Gastrocnemius medialis (tissue), 4 donors: ENCODE results near the gene SMNDC1. TPM values are rescaled to one million over a fixed set of nuclear protein-coding genes. Genes with fewer than 3 reads are reported as not detected.

Experiments used
- ATAC-seq, 2 donors: fragments of 150-250 bp; one replicate each; pipeline ENCODE4 v1.9.1; 2016
- DNase-seq, 2 donors: peaks; one replicate each; pipeline ENCODE4 v3.0.0-alpha.2; 2019
- H3K27ac ChIP-seq, 4 donors: fragments of 200-600 bp; sonication (generic); 1 replicate in 1 of 4; 2 replicates in 3 of 4; pipeline ENCODE4 v1.5.1; 2016 to 2018; ENCODE audit warnings: mild to moderate bottlenecking in 2 of 4, moderate library complexity in 1 of 4
- H3K27me3 ChIP-seq, 3 donors: fragments of 200-600 bp; sonication (generic) in 2 of 3; 1 replicate in 1 of 3; 2 replicates in 2 of 3; pipeline versions ENCODE4 v1.5.1 to v1.6.0; 2016 to 2019; ENCODE audit warnings: mild to moderate bottlenecking in 1 of 3, moderate library complexity in 1 of 3
- H3K36me3 ChIP-seq, 2 donors: fragments of 200-600 bp; sonication (generic) in 1 of 2; one replicate each; pipeline ENCODE4 v1.5.1; 2017 to 2018
- H3K4me1 ChIP-seq, 2 donors: fragments of 200-600 bp; sonication (generic) in 1 of 2; one replicate each; pipeline ENCODE4 v1.5.1; 2016 to 2017; ENCODE audit warnings: mild to moderate bottlenecking in 2 of 2
- H3K4me3 ChIP-seq, 4 donors: fragments of 200-600 bp; sonication (generic) in 3 of 4; 1 replicate in 1 of 4; 2 replicates in 3 of 4; pipeline ENCODE4 v1.5.1; 2016 to 2019; ENCODE audit warnings: mild to moderate bottlenecking in 2 of 4
- H3K9me3 ChIP-seq, 3 donors: fragments of 200-600 bp; sonication (generic) in 2 of 3; 1 replicate in 1 of 3; 2 replicates in 2 of 3; pipeline ENCODE4 v1.5.1; 2016 to 2019
- POLR2A ChIP-seq, 2 donors: fragments of 450-650 bp; IDR thresholded peaks; one replicate each; pipeline ENCODE4 v1.6.1; 2017; ENCODE audit warnings: antibody characterized with exemption in 2 of 2, mild to moderate bottlenecking in 2 of 2, moderate library complexity in 2 of 2
- in situ Hi-C, 4 donors: fragments of 200-750 bp; cut with MboI; loops; one replicate each; pipeline versions ENCODE4 v1.15.0 to v1.8.0; 2017; ENCODE audit warnings: low sequenced_read_pairs in 4 of 4
- intact Hi-C: fragments of 100-400 bp; cut with DNase I; formaldehyde crosslinking; loops from one replicate; pipeline ENCODE4 v1.15.1; 2023; ENCODE audit warnings: low total_unique reads
- total RNA-seq, 4 donors: library from RNA; depleted of rRNA; stranded (reverse); fragments of >200 nt; gene quantifications; one replicate each; pipeline versions ENCODE4 v1.1.0 to v1.2.3, GENCODE V29; 2016
- TF ChIP-seq, protein P1 (sequence below), 5 experiments: fragments of 450-650 bp in 3 of 5; fragments of 200-600 bp in 2 of 5; sonication (generic) in 2 of 5; IDR thresholded peaks in 4 of 5; conservative IDR thresholded peaks in 1 of 5; 1 replicate in 4 of 5; 2 replicates in 1 of 5; pipeline ENCODE4 v1.5.1; 2016 to 2019; ENCODE audit warnings: antibody characterized with exemption in 5 of 5, mild to moderate bottlenecking in 3 of 5, moderate library complexity in 3 of 5

SMNDC1 gene
- total RNA-seq, 4 donors from 2014 or later, result 7.3 to 23.9 (median 10.0) TPM

GRCh38 chr10:110345286-110345685 is 40.6 kb upstream of the SMNDC1 start:
- no peak for DNase-seq
- ATAC-seq, result no peak
- no peak overlapping the region for H3K4me3 ChIP-seq
- in situ Hi-C loops (no loop called here), intact Hi-C loops (no loop called here)
- no peaks in the 10 kb centered on the region for H3K36me3 ChIP-seq
- no peaks in the 10 kb centered on the region for H3K9me3 ChIP-seq
- no peaks in the 10 kb centered on the region for H3K27me3 ChIP-seq
- H3K4me1 ChIP-seq, result no peaks in the 10 kb centered on the region
- no peak for TF ChIP-seq POLR2A (IDR thresholded peaks at IDR 0.05)
- TF ChIP-seq, protein P1, sequence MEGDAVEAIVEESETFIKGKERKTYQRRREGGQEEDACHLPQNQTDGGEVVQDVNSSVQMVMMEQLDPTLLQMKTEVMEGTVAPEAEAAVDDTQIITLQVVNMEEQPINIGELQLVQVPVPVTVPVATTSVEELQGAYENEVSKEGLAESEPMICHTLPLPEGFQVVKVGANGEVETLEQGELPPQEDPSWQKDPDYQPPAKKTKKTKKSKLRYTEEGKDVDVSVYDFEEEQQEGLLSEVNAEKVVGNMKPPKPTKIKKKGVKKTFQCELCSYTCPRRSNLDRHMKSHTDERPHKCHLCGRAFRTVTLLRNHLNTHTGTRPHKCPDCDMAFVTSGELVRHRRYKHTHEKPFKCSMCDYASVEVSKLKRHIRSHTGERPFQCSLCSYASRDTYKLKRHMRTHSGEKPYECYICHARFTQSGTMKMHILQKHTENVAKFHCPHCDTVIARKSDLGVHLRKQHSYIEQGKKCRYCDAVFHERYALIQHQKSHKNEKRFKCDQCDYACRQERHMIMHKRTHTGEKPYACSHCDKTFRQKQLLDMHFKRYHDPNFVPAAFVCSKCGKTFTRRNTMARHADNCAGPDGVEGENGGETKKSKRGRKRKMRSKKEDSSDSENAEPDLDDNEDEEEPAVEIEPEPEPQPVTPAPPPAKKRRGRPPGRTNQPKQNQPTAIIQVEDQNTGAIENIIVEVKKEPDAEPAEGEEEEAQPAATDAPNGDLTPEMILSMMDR (IDR thresholded peaks at IDR 0.05 in 4 of 5, conservative IDR thresholded peaks at IDR 0.05 in 1 of 5), result no peak
- no peak overlapping the region for H3K27ac ChIP-seq

DNA sequence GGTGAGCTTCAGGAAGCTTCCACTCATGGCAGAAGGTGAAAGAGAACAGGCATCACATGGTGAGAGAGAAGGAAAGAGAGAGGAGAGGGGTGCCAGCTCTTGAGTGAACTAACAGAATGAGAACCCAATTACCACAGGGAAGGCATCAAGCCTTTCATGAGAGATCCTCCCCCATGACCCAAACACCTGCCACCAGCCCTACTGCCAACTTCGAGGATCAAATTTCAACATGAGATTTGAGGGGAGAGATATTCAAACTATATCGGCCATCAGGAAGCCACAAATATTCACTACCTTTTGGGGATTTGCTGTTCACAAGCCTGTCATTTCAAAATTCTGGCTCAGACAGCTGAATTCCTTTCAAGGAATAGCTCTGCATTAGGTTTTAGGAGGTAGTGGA is 39.9 kb upstream of the SMNDC1 start:
- ATAC-seq (no peak), DNase-seq (no peak)
- Histone ChIP-seq H3K27ac (no peak overlapping the region), H3K27me3 (no peaks in the 10 kb centered on the region), H3K4me3 (no peak overlapping the region), H3K36me3 (no peaks in the 10 kb centered on the region), H3K4me1 (no peaks in the 10 kb centered on the region), H3K9me3 (no peaks in the 10 kb centered on the region)
- TF ChIP-seq, protein P1 (IDR thresholded peaks at IDR 0.05 in 4 of 5, conservative IDR thresholded peaks at IDR 0.05 in 1 of 5), result no peak
- TF ChIP-seq POLR2A (IDR thresholded peaks at IDR 0.05), result no peak
- in situ Hi-C loops, result no loop called here
- intact Hi-C loops, result no loop called here

DNA sequence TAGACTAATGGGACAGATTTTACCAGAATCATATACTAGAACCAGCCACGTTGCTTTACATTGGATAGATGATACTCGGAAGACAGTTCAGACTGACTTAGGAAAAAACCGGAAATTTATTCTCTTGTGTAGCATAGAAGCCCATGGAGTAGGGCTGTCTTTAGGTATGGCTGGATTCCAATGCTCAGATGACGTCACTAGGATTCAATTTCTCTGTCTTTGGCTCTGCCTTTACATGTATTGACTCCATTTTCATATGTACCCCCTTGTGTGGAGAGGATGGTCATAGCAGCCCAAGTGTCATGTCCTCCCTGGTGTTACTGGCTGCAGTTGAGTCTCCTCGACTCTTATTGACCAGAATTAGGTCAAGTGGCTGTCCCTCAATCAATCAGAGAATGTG is 39.2 kb upstream of the SMNDC1 start:
- in situ Hi-C loops, result no loop called here

GRCh38 chr10:110340816-110341215 is 36.1 kb upstream of the SMNDC1 start:
- Histone ChIP-seq H3K27ac (no peak overlapping the region), H3K9me3 (no peaks in the 10 kb centered on the region), H3K4me1 (peaks cover 4 to 7% of the 10 kb centered on the region in 2 donors), H3K36me3 (no peaks in the 10 kb centered on the region), H3K27me3 (no peaks in the 10 kb centered on the region), H3K4me3 (no peak overlapping the region)
- TF ChIP-seq, protein P1 (IDR thresholded peaks at IDR 0.05 in 4 of 5, conservative IDR thresholded peaks at IDR 0.05 in 1 of 5), result no peak
- no peak for TF ChIP-seq POLR2A (IDR thresholded peaks at IDR 0.05)
- DNase-seq (no peak), ATAC-seq (no peak)
- in situ Hi-C loops (no loop called here), intact Hi-C loops (no loop called here)

More for the DNA sequence above, 39.2 kb upstream of the SMNDC1 start:
- DNase-seq (no peak), ATAC-seq (no peak)
- no peak overlapping the region for H3K4me3 ChIP-seq
- H3K36me3 ChIP-seq, result no peaks in the 10 kb centered on the region
- H3K27ac ChIP-seq, result no peak overlapping the region
- no peaks in the 10 kb centered on the region for H3K4me1 ChIP-seq
- no peaks in the 10 kb centered on the region for H3K9me3 ChIP-seq
- intact Hi-C loops, result no loop called here
- TF ChIP-seq, protein P1 (IDR thresholded peaks at IDR 0.05 in 4 of 5, conservative IDR thresholded peaks at IDR 0.05 in 1 of 5), result no peak
- TF ChIP-seq POLR2A (IDR thresholded peaks at IDR 0.05), result no peak
- H3K27me3 ChIP-seq, result no peaks in the 10 kb centered on the region

DNA sequence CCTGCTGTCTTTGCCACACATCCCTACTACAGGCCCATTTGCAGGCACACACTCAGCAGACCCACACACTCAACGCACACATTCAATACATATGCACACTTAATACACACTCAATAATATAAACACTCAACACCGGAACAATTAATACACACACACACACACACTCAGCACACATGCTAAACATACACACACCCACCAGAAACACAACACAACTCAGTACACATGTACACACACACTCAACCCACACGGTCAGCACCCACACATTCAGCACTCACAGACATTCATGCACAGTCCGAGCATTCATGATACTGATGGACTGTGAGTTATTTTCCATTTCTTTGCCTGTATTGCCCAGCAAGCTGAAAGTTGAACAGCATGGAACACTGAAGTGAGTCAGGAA is 35.4 kb upstream of the SMNDC1 start:
- intact Hi-C loops (no loop called here), in situ Hi-C loops (no loop called here)
- Histone ChIP-seq H3K27ac (no peak overlapping the region), H3K9me3 (no peaks in the 10 kb centered on the region), H3K4me1 (peaks cover 8 to 10% of the 10 kb centered on the region in 2 donors), H3K36me3 (no peaks in the 10 kb centered on the region), H3K27me3 (no peaks in the 10 kb centered on the region), H3K4me3 (no peak overlapping the region)
- TF ChIP-seq POLR2A (IDR thresholded peaks at IDR 0.05), result no peak
- TF ChIP-seq, protein P1 (IDR thresholded peaks at IDR 0.05 in 4 of 5, conservative IDR thresholded peaks at IDR 0.05 in 1 of 5), result no peak
- DNase-seq (no peak), ATAC-seq (no peak)
